Left hindlimb (tissue), 1 donor: ENCODE results near the gene PCBP4.

Source experiments
- DNase-seq: peaks from one replicate; pipeline ENCODE4 v3.0.0-alpha.2; 2018

The PCBP4 gene

GRCh38 chr3:51967384-51968169 is at the start of gene PCBP4:
Gene PCBP4 (minus strand): TSS chr3:51967454. CDS start chr3:51961240, 6,214 bp downstream.
- DNase-seq, result peak; percentile 82

- DNase-seq, result no peak
Measured at GRCh38 chr3:52015438-52016228, 48.4 kb upstream of the PCBP4 start.

GRCh38 chr3:52014613-52015012 is 47.4 kb upstream of the PCBP4 start:
- DNase-seq, result no peak

GRCh38 chr3:52013802-52014598 is 46.7 kb upstream of the PCBP4 start:
- no peak for DNase-seq

- DNase-seq, result no peak
Measured at GRCh38 chr3:52012699-52013098, 45.4 kb upstream of the PCBP4 start.

- no peak for DNase-seq
Measured at GRCh38 chr3:52010431-52010830, 43.2 kb upstream of the PCBP4 start.

- no peak for DNase-seq
Measured at GRCh38 chr3:52007291-52007690, 40.0 kb upstream of the PCBP4 start.

- no peak for DNase-seq
Measured at GRCh38 chr3:52006820-52007133, 39.5 kb upstream of the PCBP4 start.

- DNase-seq, result no peak
Measured at GRCh38 chr3:52006017-52006819, 39.0 kb upstream of the PCBP4 start.

- peak; percentile 78 for DNase-seq
Measured at GRCh38 chr3:52005571-52005986, 38.3 kb upstream of the PCBP4 start.

GRCh38 chr3:52004906-52005395 is 37.7 kb upstream of the PCBP4 start:
- no peak for DNase-seq

- peak; percentile 86 for DNase-seq
Measured at GRCh38 chr3:52004163-52004787, 37.0 kb upstream of the PCBP4 start.

GRCh38 chr3:52002748-52003147 is 35.5 kb upstream of the PCBP4 start:
- DNase-seq, result no peak

GRCh38 chr3:52001443-52001974 is 34.3 kb upstream of the PCBP4 start:
- peak; percentile 82 for DNase-seq

- no peak for DNase-seq
Measured at GRCh38 chr3:51999846-52000245, 32.6 kb upstream of the PCBP4 start.

GRCh38 chr3:51998774-51999173 is 31.5 kb upstream of the PCBP4 start:
- DNase-seq, result no peak

GRCh38 chr3:51997935-51998596 is 30.8 kb upstream of the PCBP4 start:
- DNase-seq, result no peak

GRCh38 chr3:51997172-51997571 is 29.9 kb upstream of the PCBP4 start:
- DNase-seq, result no peak

GRCh38 chr3:51995346-51996163 is 28.3 kb upstream of the PCBP4 start, which contains the start of gene RPL29:
Gene RPL29 (minus strand): TSS chr3:51995895. CDS start chr3:51995461, 434 bp downstream.
- DNase-seq, result peak; percentile 95

GRCh38 chr3:51994530-51994929 is 27.3 kb upstream of the PCBP4 start:
- DNase-seq, result no peak
